Skin epidermis (tissue), 12 donors: ENCODE data around the gene SUGP1.

Source experiments
- H3K27ac ChIP-seq, 21 experiments: fragments of 200-600 bp; sonication (generic) in 11 of 21; one replicate each; pipeline ENCODE4 v1.5.0; 2020; ENCODE audit warnings: mild to moderate bottlenecking in 3 of 21, inconsistent platforms in 2 of 21, moderate library complexity in 2 of 21
- H3K4me3 ChIP-seq, 7 experiments: fragments of 200-600 bp; sonication (generic) in 2 of 7; one replicate each; pipeline ENCODE4 v1.5.0; 2020; ENCODE audit warnings: inconsistent platforms in 2 of 7, mild to moderate bottlenecking in 2 of 7, moderate library complexity in 1 of 7

The SUGP1 gene

DNA sequence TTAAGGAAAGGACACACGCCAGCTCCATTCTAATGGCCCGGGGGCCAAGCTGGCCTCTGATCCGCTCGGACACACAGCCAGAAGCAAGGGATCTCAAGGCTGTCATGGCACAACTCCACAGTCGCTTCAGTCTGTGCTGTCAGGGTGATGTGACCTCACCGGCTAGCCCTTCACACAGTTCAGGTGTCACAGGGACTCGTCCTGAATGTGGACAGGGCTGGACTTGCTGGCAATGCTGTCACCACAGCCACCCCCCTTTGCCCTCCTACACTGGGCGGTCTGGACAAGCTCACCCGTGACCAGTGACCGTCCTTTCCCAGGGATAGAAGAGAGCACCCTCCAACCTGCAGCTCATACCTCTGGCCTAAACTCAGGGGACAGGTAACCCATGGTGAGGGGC lies 15.2 kb downstream of the SUGP1 start:
- no peak overlapping the region for H3K27ac ChIP-seq

DNA sequence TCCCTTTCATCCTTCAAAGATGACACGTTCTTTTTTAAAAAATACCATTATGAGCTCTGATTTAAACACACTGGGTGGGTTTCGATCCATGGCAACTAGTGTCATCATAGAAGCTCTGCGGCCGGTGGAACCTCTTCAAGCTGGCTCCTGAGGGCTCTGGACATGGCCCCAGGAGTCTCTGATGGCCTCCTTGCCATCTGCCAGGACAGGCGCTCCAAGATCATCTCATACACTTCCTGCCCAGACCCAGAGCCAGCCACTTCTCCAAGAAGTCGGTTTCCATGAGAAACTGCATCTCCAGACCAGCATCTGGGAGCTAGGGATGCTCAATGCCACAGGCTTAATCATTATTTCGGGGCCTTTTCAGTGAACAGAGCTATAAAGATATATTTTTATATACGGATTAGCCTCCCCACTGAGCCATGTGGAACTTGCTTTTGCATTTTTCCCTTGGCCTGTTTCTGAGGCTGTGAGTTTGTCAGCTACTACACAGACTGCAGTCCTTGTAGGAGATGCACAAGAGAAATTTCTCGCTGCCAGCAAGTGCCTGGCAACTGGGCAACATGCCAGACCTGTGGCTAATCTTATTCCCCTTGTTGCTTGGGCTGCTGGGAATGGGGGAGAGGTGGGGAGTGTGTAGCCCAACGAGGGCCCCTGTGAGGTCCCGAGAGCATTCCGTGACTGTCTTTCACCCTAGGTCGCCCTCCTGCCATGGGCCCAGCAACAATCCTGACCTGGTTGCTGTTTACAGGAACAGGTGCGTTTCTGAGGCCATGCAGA lies 15.9 kb downstream of the SUGP1 start:
- Histone ChIP-seq H3K4me3 (no peak overlapping the region), H3K27ac (no peak overlapping the region)

More for the DNA sequence above, 15.2 kb downstream of the SUGP1 start:
- H3K4me3 ChIP-seq: no peak overlapping the region

DNA sequence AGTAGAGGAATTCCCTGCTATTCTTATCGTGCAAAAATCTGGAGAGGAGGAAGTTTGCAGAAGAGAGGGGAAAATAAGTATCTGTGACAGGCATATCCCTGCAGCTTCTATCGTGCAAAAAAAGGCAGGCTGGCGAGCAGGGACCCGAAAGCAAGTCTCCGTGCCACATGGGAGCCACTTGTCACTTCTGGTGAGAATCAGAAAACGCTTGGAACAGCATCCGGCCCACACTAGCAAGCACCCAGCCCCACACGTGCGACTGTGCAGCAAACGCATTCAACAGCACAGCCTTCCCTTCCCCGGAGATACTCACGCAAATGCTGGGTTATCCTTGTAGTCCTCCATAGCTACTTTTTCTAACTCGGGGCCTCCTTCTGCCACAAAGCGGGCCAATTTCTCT lies 16.9 kb downstream of the SUGP1 start:
- H3K27ac ChIP-seq: no peak overlapping the region
- H3K4me3 ChIP-seq: no peak overlapping the region

DNA sequence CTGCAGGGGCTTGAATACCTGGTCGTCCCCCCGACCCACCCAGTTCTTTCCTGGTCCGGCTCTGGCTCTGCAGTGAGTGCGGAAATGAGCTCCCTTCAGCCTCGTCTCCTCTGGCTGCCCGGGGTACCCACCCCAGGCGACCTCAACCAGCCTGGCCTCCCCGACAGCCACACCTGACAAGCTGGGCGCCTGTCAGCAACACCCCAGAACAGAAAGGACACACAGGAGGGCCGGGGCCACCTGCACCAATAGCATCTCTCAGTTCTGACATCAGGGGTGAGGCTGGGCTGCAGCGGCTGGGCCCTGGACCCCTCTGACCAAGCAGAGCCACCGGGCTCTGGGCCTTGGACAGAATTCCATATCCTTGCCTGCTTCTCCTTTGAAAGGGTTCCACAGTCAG lies 19.7 kb downstream of the SUGP1 start:
- Histone ChIP-seq H3K4me3 (no peak overlapping the region), H3K27ac (no peak overlapping the region)

DNA sequence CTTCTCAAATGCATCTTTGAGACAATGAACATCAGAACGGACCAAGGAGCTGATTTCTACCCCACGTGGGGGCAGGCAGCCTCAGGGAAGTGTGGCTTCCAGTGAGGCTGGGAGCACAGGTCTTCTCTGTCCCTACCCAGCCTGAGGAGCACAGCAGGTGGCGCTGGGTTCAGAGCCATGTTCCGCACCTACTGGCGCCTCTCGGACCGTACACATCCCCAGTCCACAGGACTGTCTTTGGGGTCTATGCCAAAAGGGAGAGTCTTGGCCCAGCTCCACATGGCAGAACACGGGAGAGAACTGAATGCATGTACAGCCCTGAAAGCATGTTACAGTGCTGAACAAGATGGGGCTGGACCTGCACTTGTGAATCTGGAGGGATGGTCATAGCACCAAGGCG lies 22.6 kb downstream of the SUGP1 start:
- H3K27ac ChIP-seq: no peak overlapping the region
- H3K4me3 ChIP-seq: no peak overlapping the region

DNA sequence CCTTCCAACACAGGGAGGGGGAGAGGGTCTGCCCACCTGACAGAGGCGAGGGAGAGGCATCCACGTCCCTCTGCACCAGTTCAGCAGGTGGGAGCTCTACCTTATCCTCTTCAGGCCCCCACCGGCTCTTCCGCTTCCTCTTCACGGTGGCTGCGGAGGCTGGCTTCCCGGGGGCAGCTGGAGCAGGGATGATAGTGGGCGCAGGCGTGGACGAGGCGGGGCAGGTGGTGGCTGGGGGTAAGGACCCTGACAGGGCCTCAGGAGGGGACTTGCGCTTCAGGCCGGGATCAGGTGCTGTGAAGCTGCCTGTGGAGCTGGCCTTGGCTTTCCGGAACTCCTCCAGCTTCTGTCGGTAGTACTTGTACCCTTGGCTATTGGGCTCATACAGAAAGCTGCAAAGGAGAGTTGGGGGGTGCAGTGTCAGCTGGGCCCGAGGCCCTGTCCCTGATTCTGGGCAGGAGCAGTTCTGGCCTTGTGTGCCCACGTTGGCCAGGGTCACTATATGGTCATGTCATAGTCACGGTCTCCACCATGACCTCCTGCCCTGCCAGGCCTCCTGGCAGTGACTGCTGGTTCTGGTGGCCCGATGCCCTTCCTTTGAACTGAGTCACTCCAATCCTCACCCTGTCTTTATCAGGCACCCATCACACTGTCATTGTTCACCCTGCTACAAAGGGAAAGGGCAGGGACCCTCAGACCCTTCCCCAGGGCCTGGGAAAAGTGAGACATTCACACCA lies 23.2 kb downstream of the SUGP1 start:
- Histone ChIP-seq H3K27ac (no peak overlapping the region), H3K4me3 (no peak overlapping the region)

DNA sequence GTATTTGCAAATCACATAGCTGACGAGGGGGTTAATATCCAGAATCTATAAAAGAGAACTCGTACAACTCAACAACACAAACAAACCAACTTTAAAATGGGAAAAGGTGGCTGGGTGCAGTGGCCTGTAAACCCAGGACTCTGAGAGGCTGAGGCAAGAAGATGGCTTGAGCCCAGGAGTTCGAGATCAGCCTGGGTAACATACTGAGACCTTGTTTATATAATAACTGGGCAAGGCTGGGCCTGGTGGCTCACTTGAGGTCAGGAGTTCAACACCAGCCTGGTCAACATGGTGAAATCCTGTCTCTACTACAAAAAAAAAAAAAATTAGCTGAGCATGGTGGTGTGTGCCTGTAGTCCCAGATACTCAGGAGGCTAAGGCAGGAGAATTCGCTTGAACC lies 25.4 kb downstream of the SUGP1 start:
- H3K27ac ChIP-seq: no peak overlapping the region

DNA sequence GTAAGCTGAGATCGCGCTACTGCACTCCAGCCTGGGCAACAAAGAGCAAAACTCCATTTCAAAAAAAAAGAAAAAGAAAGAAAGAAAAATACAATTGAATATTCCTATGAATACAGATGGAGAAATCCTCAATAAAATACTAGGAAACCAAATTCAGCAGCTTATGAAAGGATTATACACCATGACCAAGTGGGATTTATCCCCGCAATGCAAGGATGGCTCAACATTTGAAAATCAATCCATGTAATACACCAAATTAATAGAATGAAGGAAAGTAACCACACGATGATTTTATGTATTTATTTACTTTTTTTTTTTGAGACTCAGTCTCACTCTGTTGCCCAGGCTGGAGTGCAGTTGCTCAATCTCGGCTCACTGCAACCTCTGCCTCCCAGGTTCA lies 27.7 kb downstream of the SUGP1 start:
- Histone ChIP-seq H3K27ac (no peak overlapping the region), H3K4me3 (no peak overlapping the region)

More for the DNA sequence above, 25.4 kb downstream of the SUGP1 start:
- no peak overlapping the region for H3K4me3 ChIP-seq

DNA sequence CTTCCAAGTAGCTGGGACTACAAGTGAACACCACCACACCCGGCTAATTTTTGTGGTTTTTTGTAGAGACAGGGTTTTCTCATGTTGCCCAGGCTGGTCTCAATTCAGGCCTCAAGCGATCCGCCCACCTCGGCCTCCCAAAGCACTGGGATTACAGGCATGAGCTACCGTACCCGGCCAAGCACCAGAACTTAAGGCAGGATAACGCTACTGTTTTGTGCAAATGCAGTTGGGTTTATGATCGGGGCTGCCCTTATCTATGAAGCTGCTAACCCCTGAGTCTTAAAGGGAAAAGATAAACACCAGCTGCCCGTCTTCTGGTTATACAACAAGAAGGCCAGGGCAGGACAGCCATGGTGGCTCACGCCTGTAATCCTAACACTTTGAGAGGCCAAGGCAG lies 34.6 kb downstream of the SUGP1 start:
- Histone ChIP-seq H3K4me3 (no peak overlapping the region), H3K27ac (no peak overlapping the region)

DNA sequence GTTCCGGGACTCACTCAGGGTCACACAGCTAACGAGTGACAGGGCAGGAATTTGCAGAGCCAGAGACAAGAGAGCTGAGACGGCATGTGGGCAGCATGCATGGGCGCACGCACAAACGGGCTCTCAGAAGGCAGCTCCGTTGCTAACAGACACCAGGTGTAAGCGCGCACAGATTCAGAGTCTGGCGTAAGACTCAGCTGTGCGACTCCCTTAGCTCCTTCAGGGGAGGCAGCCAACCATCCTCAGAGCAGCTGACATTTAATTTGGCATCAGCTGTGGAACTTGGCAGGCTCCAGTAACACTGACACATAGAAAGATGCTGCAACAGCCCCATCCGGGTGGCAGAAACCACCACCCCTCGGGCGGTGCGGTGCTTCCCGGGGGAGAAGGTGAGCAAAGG lies 39.7 kb downstream of the SUGP1 start:
- no peak overlapping the region for H3K4me3 ChIP-seq
- no peak overlapping the region for H3K27ac ChIP-seq

DNA sequence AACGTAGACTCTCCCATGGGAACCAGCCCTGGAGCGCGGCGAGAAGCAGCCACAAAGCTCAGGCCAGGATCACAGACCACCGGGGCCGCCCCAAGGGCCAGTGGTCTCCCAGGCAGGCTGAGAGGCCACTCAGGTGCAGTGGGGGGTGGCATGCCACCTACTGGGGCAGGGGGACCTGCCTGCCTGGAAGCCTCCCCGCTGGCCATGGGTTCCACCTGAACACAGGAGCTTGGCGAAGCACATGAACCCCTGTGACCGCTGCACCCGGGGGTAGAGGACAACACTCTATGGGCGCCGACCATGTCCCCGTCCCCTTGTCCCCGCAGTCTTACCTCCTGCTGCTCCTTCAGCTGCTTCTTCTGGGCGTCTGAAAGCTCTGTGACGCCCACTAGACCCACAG lies 40.5 kb downstream of the SUGP1 start:
- H3K4me3 ChIP-seq: no peak overlapping the region
- no peak overlapping the region for H3K27ac ChIP-seq

DNA sequence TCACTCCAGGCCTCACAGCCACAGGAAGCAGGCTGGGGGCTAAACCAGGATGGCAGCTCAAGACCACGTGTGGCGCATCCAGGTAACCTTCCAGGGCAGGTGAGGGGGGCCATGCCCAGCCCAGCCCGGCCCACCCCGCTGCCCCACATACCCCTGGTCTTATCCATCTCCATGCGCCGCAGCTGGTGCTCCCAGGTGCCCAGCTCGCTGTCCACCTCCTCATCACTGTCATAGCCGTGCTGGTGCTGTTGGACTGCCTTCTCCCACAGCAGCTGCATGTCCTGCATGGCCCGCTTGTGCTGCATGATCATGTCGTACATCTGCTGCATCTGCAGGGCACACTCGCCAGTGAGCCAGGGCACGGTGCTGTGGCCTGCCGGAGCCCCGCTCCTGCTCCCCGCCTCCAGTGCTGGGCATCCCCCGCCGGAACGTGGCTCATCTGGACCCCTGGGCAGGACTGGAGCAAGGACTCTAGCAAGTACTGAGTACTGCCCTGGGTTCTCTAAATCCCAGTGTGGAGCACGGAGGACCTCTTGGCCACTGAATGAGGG lies 41.2 kb downstream of the SUGP1 start:
- no peak overlapping the region for H3K4me3 ChIP-seq

DNA sequence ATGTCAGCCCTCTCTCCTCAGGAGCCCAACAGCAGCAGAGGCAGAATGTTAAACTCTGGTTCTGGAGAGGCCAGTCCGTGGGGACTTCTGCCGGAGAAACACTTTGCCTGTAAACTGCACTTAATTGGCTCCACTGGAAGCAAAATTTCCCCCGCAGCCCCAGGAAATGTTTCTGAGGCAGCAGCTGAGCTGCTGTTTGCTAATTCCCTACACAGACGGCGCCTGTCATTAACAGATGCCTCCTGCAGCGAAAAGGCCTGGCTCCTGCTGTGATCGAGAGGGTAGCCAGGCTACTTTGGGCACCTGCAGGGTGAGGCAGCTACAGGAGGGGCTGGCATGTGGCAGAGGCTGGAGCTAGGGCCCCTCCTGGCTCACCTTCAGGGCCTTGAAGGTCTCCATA lies 42.0 kb downstream of the SUGP1 start:
- Histone ChIP-seq H3K4me3 (no peak overlapping the region), H3K27ac (no peak overlapping the region)

More for the DNA sequence above, 41.2 kb downstream of the SUGP1 start:
- no peak overlapping the region for H3K27ac ChIP-seq

DNA sequence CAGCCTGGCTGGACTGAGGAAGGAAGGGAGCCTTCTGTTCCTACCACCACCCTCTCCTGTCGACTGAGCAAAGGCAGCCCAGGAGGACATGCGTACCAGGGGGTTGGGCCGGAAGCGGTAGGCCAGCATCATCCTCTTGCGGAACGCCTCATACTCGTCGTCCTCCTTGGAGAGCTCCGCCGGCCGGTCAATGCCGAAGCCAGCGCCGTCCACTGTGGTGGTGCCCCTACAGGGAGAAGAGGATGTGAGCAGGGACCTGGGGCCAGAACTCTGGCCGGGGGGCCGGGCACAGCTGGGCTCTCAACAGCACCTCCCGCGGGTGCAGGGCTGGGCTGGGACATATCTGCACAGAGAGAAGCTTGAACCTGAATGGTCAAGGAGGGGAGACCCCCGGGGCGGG lies 43.5 kb downstream of the SUGP1 start:
- no peak overlapping the region for H3K27ac ChIP-seq
- H3K4me3 ChIP-seq: no peak overlapping the region

DNA sequence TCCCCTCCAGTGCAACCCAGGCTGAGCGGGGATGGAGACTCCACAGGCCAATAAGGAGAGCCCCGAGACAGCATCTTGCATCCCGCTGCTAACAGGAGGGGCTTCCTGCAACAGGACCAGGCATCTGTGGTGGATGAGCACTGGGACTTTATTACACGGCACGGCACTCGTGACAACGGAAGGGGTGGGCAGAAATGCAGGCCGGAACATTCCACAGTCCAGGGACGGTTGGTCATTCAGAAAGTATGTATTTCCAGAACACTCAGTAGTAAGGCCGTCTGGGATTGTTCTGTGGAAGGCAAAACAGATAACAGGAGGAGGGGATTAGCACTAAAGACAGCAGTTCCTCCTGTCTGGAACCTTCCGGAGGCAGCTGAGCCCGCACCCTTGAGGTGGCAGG lies 43.9 kb downstream of the SUGP1 start:
- Histone ChIP-seq H3K27ac (no peak overlapping the region), H3K4me3 (no peak overlapping the region)

DNA sequence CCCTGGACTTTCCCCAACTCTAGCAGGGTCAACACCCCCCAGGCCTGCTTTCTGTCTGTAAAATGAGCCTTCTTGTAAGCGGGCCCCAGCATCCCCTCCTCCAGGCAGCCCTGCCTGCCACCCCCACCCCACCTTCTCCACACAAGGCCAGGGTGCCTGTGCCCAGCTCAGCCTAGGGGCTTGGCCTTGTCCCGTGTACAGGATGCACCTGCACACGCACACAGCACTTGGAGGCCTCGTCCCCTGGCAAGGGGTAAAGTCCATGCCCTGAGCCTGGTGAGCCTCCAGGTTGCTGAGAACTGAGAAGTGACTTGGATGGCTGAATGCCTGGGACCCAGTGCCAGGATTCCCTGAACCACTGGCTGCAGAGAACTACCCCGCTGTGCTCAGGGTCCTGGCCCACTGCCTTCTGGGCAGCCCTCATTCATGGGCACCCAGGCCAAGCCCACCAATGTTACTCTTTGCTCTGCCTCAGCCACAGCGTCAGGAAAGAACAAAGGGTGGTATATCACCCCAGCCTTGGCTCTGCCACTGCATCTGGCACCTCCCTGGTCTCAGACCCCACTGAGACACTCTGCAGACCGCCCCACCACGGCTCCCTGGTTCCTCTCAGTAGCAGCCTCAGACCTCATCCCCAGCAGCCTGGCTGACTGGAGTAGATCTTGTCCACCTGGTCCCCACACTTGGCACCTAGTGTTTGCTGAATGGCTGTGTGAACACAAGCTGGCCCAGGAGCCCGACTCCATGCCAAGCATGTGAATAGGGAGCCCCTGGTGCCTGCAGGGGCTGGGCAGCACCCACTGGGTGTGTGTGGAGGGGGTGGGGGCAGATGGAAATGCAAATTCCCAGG lies 45.4 kb downstream of the SUGP1 start:
- Histone ChIP-seq H3K27ac (no peak overlapping the region), H3K4me3 (no peak overlapping the region)

DNA sequence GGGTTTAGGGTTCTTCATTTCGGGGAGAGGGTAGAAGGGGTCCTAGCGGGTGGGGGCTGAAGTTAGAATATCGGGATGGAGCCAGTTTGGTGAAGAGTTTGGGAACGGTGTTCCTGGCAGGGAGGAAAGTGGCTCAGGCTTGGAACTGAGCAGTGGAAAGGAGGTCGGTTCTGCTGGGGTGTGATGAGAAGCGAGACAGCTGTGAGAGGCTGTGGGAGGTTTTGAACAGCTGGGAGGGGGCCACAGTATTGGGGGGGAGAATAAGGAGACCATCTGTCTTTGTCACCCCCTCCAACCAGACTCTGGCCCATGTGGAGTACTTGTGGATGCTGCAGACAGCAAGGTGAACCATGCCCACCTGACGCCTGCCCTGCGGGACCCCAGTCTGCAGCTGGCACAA lies 46.2 kb downstream of the SUGP1 start:
- H3K27ac ChIP-seq: no peak overlapping the region
- no peak overlapping the region for H3K4me3 ChIP-seq

DNA sequence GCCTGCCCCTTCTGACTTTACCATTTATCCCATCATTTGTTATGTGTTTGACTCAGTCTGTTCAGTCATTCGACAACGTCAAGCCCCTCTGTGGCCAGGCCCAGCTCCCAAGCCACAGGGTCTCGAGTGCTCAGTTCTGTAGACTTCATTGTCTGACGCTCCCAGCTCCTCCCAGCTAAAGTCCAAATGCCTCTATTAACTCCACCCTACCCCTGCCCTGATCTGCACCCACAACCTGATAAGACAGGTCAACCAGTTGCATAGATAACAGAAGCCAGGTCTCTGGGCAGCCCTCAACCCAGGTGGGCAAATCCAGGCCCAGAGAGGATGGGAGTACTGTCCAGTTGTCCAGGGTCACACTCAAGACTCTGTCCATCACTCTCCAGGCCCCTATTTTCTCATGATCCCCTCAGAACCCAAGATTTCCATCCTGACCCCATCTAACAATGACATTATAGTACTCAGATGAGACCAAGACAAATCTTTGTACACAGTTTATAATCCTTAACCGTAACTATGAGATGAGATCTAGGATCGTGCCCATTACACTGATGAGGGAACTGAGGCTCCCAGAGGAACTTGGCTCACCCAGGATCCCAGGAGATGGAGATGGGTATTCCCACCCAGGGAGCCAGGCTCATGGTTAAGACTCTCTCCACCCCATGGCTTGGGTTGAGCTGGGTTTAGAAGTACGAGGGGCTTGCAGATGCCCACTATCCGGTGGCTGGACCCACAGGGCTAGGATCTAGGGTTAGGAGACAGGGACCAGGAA lies 48.3 kb downstream of the SUGP1 start:
- Histone ChIP-seq H3K4me3 (no peak overlapping the region), H3K27ac (no peak overlapping the region)

DNA sequence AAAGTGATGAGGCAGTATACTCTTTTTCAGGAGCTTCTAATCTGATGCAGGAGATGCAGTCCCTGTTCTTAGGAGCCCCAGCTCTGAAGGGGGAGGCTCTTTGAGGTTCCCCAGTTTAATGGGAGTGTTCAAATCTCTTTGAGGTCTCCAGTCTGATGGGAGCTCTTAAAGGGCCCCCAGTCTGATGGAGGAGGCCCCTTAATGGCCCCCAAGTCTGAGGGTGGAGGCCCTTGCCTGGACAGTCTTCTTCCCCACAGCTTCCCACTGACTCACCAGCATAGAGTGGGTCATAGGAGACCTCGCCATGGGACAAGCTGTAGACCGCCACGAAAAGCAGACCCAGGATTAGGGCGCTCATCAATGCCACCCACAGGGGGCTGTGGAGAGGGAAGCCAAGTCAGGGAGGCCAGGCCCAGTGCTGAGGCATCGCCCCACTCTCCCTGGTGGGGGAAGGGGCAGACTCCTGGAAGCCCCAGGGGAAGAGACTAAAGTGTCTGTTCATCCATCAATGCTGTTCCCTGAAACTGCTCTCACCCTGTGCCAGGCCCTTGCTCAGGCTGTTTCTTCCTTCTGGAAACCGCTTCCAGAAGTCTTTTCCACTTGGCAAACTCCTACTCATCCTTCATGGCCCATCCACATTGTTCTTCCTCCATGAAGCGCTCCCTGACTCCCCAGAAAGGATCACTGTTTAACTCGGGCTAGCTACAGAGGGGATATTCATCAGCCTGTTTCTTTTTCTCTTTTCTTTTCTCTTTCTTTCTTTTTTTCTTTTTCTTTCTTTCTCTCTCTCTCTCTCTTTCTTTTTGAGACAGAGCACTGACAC lies 49.3 kb downstream of the SUGP1 start:
- no peak overlapping the region for H3K4me3 ChIP-seq
- no peak overlapping the region for H3K27ac ChIP-seq
